HepG2 (cell line): ENCODE data around the gene RPS6KC1. TPM values are rescaled to one million over a fixed set of nuclear protein-coding genes. Genes with fewer than 3 reads are reported as not detected.

Experiments used
- ATAC-seq: fragments of 200-7000 bp; cut with Tn5 transposase; 3 replicates; pipeline ENCODE4 v1.9.1; 2020; ENCODE audit warnings: mild to moderate bottlenecking, moderate library complexity
- BruUV-seq: library from RNA; stranded (reverse); fragments of 400-500 nt; replicated peaks from 2 replicates; lab custom pipeline; 2021; lab: Mats Ljungman, UMichigan
- CTCF ChIA-PET: fragments of 300-600 bp; formaldehyde crosslinking; extraction: SDS; loops from one replicate; lab custom pipeline; 2021; ENCODE audit warnings: low total read pairs, inconsistent platforms, low intra/inter-chr PET ratio; lab: Yijun Ruan, JAX
- POLR2A ChIA-PET: fragments of 350-600 bp; sonication (Branson Sonifier 250); formaldehyde crosslinking; loops from one replicate; lab custom pipeline; 2020; ENCODE audit warnings: antibody characterized with exemption, inconsistent platforms; lab: Yijun Ruan, JAX
- DNase-seq: peaks from one replicate; pipeline ENCODE4 v3.0.0-alpha.2; 2015; ENCODE audit warnings: low spot score
- FAIRE-seq: peaks from 3 replicates; lab custom pipeline; 2011; peaks lifted over from hg19 to GRCh38; lab: Jason Lieb, UNC
- H2AFZ ChIP-seq: one replicate; pipeline ENCODE4 v1.6.1; 2011; ENCODE audit warnings: low read length, inconsistent platforms
- H3K27ac ChIP-seq: fragments of 300-600 bp; 3 replicates; pipeline ENCODE4 v1.8.0; 2011; ENCODE audit warnings: mixed run types, mild to moderate bottlenecking, mixed read lengths, low read length, inconsistent platforms; ENCODE audit not compliant: insufficient read depth; ENCODE audit errors: extremely low read length
- H3K27me3 ChIP-seq, 2 experiments: fragments of 200-600 bp in 1 of 2; 2 replicates in 1 of 2; 3 replicates in 1 of 2; pipeline versions ENCODE4 v1.6.0 to v1.8.0; 2011; ENCODE audit warnings: low read length in 2 of 2, mild to moderate bottlenecking in 2 of 2, moderate library complexity in 2 of 2, inconsistent platforms in 1 of 2; ENCODE audit not compliant: insufficient read depth in 2 of 2, control insufficient read depth in 1 of 2
- H3K36me3 ChIP-seq, 2 experiments: fragments of 200-600 bp in 1 of 2; replicated peaks in 1 of 2; 2 replicates in 1 of 2; 3 replicates in 1 of 2; pipeline versions ENCODE4 v1.5.1 to v1.8.0; 2011; ENCODE audit warnings: low read length in 2 of 2, inconsistent platforms in 1 of 2; ENCODE audit not compliant: insufficient read depth in 2 of 2, control insufficient read depth in 1 of 2
- H3K4me1 ChIP-seq: 2 replicates; pipeline ENCODE4 v1.5.1; 2012; ENCODE audit warnings: low read length, inconsistent platforms; ENCODE audit not compliant: insufficient read depth
- H3K4me2 ChIP-seq: 2 replicates; pipeline ENCODE4 v1.6.0; 2011; ENCODE audit warnings: low read depth, low read length, inconsistent platforms
- H3K4me3 ChIP-seq, 3 experiments: fragments of 200-600 bp in 1 of 3; sonication (generic), shearing (Covaris generic) in 1 of 3; replicated peaks in 1 of 3; 2 replicates each; pipeline ENCODE4 v1.5.1; 2011 to 2016; ENCODE audit warnings: low read length in 3 of 3, inconsistent platforms in 2 of 3, low read depth in 2 of 3, mild to moderate bottlenecking in 2 of 3, control low read depth in 1 of 3, mixed read lengths in 1 of 3; ENCODE audit not compliant: insufficient read depth in 1 of 3
- H3K79me2 ChIP-seq: one replicate; pipeline ENCODE4 v1.6.1; 2011; ENCODE audit warnings: low read length, inconsistent platforms; ENCODE audit not compliant: insufficient read depth
- H3K9ac ChIP-seq: 2 replicates; pipeline ENCODE4 v1.6.0; 2011; ENCODE audit warnings: mild to moderate bottlenecking, low read depth, low read length, inconsistent platforms; ENCODE audit not compliant: insufficient read depth
- H3K9me3 ChIP-seq: 2 replicates; pipeline ENCODE4 v1.5.1; 2012; ENCODE audit warnings: mild to moderate bottlenecking, low read length
- H4K20me1 ChIP-seq: 2 replicates; pipeline ENCODE4 v1.6.0; 2011; ENCODE audit warnings: inconsistent platforms, mild to moderate bottlenecking, low read length, moderate library complexity; ENCODE audit not compliant: insufficient read depth
- FOXA3 ChIP-seq: IDR thresholded peaks from 2 replicates; pipeline ENCODE4 v1.6.1; 2016; ENCODE audit warnings: missing genetic modification reagents, missing compliant biosample characterization
- HNRNPLL ChIP-seq: fragments of 200-400 bp; formaldehyde crosslinking; IDR thresholded peaks from 2 replicates; pipeline ENCODE4 v1.6.1; 2017; ENCODE audit warnings: mild to moderate bottlenecking, low read depth, low read length; ENCODE audit not compliant: poor library complexity, severe bottlenecking
- JUND ChIP-seq: sonication (generic); formaldehyde crosslinking; IDR thresholded peaks from 2 replicates; pipeline ENCODE4 v1.8.0; 2022; ENCODE audit warnings: mild to moderate bottlenecking, missing genetic modification reagents
- MTF2 ChIP-seq: sonication (generic); formaldehyde crosslinking; IDR thresholded peaks from 2 replicates; pipeline ENCODE4 v1.5.0; 2020; ENCODE audit warnings: missing genetic modification reagents, borderline replicate concordance
- TEAD2 ChIP-seq: sonication (generic); formaldehyde crosslinking; IDR thresholded peaks from 2 replicates; pipeline ENCODE4 v1.9.0; 2021; ENCODE audit warnings: missing genetic modification reagents
- XBP1 ChIP-seq: sonication (generic); formaldehyde crosslinking; IDR thresholded peaks from 2 replicates; pipeline ENCODE4 v1.5.0; 2020; ENCODE audit warnings: missing genetic modification reagents
- ZBTB42 ChIP-seq: sonication (generic); formaldehyde crosslinking; IDR thresholded peaks from 2 replicates; pipeline ENCODE4 v1.5.0; 2020; ENCODE audit warnings: mild to moderate bottlenecking, missing genetic modification reagents
- ZBTB8A ChIP-seq: sonication (generic); formaldehyde crosslinking; IDR thresholded peaks from 2 replicates; pipeline ENCODE4 v1.4.0; 2020; ENCODE audit warnings: mild to moderate bottlenecking, low read depth, missing genetic modification reagents, borderline replicate concordance
- ZMYM4 ChIP-seq: sonication (generic); formaldehyde crosslinking; IDR thresholded peaks from 2 replicates; pipeline ENCODE4 v1.8.1; 2023; ENCODE audit warnings: mild to moderate bottlenecking, missing genetic modification reagents
- ZNF496 ChIP-seq: sonication (generic); formaldehyde crosslinking; IDR thresholded peaks from 2 replicates; pipeline ENCODE4 v1.8.1; 2023; ENCODE audit warnings: mild to moderate bottlenecking, moderate library complexity, missing genetic modification reagents; ENCODE audit not compliant: insufficient replicate concordance
- ZNF550 ChIP-seq: sonication (generic); formaldehyde crosslinking; IDR thresholded peaks from 2 replicates; pipeline ENCODE4 v1.4.0; 2020; ENCODE audit warnings: mild to moderate bottlenecking, missing genetic modification reagents, borderline replicate concordance
- ZNF670 ChIP-seq: sonication (generic); formaldehyde crosslinking; IDR thresholded peaks from 2 replicates; pipeline ENCODE4 v1.8.0; 2022; ENCODE audit warnings: mild to moderate bottlenecking, missing genetic modification reagents, borderline replicate concordance
- ZNF850 ChIP-seq: sonication (generic); formaldehyde crosslinking; conservative IDR thresholded peaks from 2 replicates; pipeline ENCODE4 v1.9.0; 2021; ENCODE audit warnings: mild to moderate bottlenecking, missing genetic modification reagents
- WGBS: methylation state at CpG from one replicate; pipeline ENCODE4 v1.1.6; 2017; ENCODE audit warnings: low lambda C conversion rate; 5-methylcytosine and 5-hydroxymethylcytosine counted together
- in situ Hi-C: cut with HindIII; loops from 2 replicates; pipeline ENCODE4 v1.10.0; 2017; ENCODE audit warnings: low pct_unique_long_range_greater_than_20kb; ENCODE audit not compliant: extremely low pct_ligation_motif_present
- intact Hi-C: fragments of 100-400 bp; cut with micrococcal nuclease; formaldehyde crosslinking; loops from one replicate; pipeline ENCODE4 v1.10.0; 2022; ENCODE audit not compliant: unreplicated experiment
- polyA plus RNA-seq, 8 experiments: library from polyadenylated mRNA; depleted of rRNA in 3 of 8; stranded (reverse) in 7 of 8; unstranded in 1 of 8; fragments of >200 nt; fragmentation: Illumina TruSeq in 4 of 8; extraction: Trizol in 4 of 8; gene quantifications; 2 replicates each; pipeline versions ENCODE4 v1.2.1 to v1.2.3, GENCODE V29; 2011 to 2016; ENCODE audit warnings: low read depth in 4 of 8, missing spikeins in 1 of 8, mixed read lengths in 1 of 8; ENCODE audit not compliant: insufficient read depth in 1 of 8
- total RNA-seq, 5 experiments: library from RNA; depleted of rRNA; stranded (reverse); fragments of >200 nt; fragmentation: Illumina TruSeq; extraction: Trizol; gene quantifications; 2 replicates each; pipeline ENCODE4 v1.2.3, GENCODE V29; 2016; ENCODE audit warnings: low read depth in 1 of 5
- TF ChIP-seq, protein P1 (sequence below), 2 experiments: sonication (generic) in 1 of 2; formaldehyde crosslinking in 1 of 2; IDR thresholded peaks; 2 replicates each; pipeline versions ENCODE4 v1.6.1 to v1.9.0; 2014 to 2022; ENCODE audit warnings: antibody characterized with exemption in 1 of 2, borderline replicate concordance in 1 of 2, inconsistent platforms in 1 of 2, low read depth in 1 of 2, missing genetic modification reagents in 1 of 2
- TF ChIP-seq, protein P2 (sequence below): sonication (generic); formaldehyde crosslinking; IDR thresholded peaks from 2 replicates; pipeline ENCODE4 v1.4.0; 2020; ENCODE audit warnings: mild to moderate bottlenecking, missing genetic modification reagents

RPS6KC1 gene
- total and polyA plus RNA-seq, 2 of the 13 experiments (the other 11 are each of a cell fraction or from before 2014, with no cell fraction given): 11.0 to 25.2 TPM

DNA sequence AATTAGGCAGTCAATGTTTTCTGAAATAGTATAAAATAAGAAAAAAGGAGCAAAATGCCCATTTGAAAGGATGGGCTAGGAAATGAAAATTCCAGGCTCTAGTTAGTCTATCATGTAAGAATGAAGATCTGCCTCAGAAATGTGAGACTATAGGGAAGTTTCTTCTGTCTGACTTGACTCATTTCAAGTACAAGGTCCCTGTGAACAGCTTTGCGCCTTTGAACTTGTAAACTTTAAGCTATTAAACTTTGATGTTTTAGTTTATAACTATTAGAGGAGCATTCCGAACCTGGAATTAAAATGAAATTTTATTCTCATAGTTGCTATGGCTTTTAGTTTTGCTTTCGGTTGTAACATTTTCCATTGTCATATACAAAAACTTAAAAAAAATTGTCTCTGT lies 199.4 kb downstream of the RPS6KC1 start:
- in situ Hi-C loops: no loop called here
- ChIA-PET POLR2A (no interaction called here), CTCF (no interaction called here)
- Histone ChIP-seq H3K9ac (no peak overlapping the region), H3K79me2 (no peaks in the 10 kb centered on the region), H3K4me3 (no peak overlapping the region), H3K27ac (no peak overlapping the region), H3K4me2 (no peak overlapping the region), H3K9me3 (no peaks in the 10 kb centered on the region), H3K27me3 (no peaks in the 10 kb centered on the region), H2AFZ (no peak overlapping the region), H4K20me1 (no peaks in the 10 kb centered on the region), H3K36me3 (no peaks in the 10 kb centered on the region), H3K4me1 (peaks cover 7% of the 10 kb centered on the region)
- DNase-seq (no peak), ATAC-seq (no peak), FAIRE-seq (no peak)
- over 99% methylated on average over 3 of the region's 3 CpGs for whole genome bisulfite sequencing
- intact Hi-C loops: no loop called here
- BruUV-seq: no TSS peak
- TF ChIP-seq ZMYM4 (CRISPR knock-in tag): no peak
- no peak for TF ChIP-seq HNRNPLL
- no peak for TF ChIP-seq TEAD2 (CRISPR knock-in tag)
- TF ChIP-seq ZNF496 (CRISPR knock-in tag): no peak
- no peak for TF ChIP-seq XBP1 (CRISPR knock-in tag)
- no peak for TF ChIP-seq MTF2 (CRISPR knock-in tag)
- TF ChIP-seq FOXA3: no peak
- TF ChIP-seq, protein P1, sequence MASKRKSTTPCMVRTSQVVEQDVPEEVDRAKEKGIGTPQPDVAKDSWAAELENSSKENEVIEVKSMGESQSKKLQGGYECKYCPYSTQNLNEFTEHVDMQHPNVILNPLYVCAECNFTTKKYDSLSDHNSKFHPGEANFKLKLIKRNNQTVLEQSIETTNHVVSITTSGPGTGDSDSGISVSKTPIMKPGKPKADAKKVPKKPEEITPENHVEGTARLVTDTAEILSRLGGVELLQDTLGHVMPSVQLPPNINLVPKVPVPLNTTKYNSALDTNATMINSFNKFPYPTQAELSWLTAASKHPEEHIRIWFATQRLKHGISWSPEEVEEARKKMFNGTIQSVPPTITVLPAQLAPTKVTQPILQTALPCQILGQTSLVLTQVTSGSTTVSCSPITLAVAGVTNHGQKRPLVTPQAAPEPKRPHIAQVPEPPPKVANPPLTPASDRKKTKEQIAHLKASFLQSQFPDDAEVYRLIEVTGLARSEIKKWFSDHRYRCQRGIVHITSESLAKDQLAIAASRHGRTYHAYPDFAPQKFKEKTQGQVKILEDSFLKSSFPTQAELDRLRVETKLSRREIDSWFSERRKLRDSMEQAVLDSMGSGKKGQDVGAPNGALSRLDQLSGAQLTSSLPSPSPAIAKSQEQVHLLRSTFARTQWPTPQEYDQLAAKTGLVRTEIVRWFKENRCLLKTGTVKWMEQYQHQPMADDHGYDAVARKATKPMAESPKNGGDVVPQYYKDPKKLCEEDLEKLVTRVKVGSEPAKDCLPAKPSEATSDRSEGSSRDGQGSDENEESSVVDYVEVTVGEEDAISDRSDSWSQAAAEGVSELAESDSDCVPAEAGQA (IDR thresholded peaks at IDR 0.05; ENCODE audit: low read depth): no peak
- TF ChIP-seq, protein P1 (CRISPR knock-in tag; IDR thresholded peaks at IDR 0.05; ENCODE audit: borderline replicate concordance): no peak
- TF ChIP-seq, protein P2, sequence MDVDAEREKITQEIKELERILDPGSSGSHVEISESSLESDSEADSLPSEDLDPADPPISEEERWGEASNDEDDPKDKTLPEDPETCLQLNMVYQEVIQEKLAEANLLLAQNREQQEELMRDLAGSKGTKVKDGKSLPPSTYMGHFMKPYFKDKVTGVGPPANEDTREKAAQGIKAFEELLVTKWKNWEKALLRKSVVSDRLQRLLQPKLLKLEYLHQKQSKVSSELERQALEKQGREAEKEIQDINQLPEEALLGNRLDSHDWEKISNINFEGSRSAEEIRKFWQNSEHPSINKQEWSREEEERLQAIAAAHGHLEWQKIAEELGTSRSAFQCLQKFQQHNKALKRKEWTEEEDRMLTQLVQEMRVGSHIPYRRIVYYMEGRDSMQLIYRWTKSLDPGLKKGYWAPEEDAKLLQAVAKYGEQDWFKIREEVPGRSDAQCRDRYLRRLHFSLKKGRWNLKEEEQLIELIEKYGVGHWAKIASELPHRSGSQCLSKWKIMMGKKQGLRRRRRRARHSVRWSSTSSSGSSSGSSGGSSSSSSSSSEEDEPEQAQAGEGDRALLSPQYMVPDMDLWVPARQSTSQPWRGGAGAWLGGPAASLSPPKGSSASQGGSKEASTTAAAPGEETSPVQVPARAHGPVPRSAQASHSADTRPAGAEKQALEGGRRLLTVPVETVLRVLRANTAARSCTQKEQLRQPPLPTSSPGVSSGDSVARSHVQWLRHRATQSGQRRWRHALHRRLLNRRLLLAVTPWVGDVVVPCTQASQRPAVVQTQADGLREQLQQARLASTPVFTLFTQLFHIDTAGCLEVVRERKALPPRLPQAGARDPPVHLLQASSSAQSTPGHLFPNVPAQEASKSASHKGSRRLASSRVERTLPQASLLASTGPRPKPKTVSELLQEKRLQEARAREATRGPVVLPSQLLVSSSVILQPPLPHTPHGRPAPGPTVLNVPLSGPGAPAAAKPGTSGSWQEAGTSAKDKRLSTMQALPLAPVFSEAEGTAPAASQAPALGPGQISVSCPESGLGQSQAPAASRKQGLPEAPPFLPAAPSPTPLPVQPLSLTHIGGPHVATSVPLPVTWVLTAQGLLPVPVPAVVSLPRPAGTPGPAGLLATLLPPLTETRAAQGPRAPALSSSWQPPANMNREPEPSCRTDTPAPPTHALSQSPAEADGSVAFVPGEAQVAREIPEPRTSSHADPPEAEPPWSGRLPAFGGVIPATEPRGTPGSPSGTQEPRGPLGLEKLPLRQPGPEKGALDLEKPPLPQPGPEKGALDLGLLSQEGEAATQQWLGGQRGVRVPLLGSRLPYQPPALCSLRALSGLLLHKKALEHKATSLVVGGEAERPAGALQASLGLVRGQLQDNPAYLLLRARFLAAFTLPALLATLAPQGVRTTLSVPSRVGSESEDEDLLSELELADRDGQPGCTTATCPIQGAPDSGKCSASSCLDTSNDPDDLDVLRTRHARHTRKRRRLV (CRISPR knock-in tag): no peak
- no peak for TF ChIP-seq ZBTB42
- TF ChIP-seq JUND: no peak
- no peak for TF ChIP-seq ZBTB8A (CRISPR knock-in tag)
- no peak for TF ChIP-seq ZNF550 (CRISPR knock-in tag)
- TF ChIP-seq ZNF850 (CRISPR knock-in tag): no peak
- no peak for TF ChIP-seq ZNF670 (CRISPR knock-in tag)
